ENCODE results near the gene PTPRD. TPM values are rescaled to one million over a fixed set of nuclear protein-coding genes. Genes with fewer than 3 reads are reported as not detected.

Gene PTPRD
- total RNA-seq, 3 donors from 2014 or later = 2.9 to 5.4 (median 3.6) TPM

GRCh38 chr9:8655071-8655470 is 1957.7 kb downstream of the PTPRD start:
- no peak for TF ChIP-seq POLR2A (IDR thresholded peaks at IDR 0.05)
- no peak for TF ChIP-seq POLR2AphosphoS5 (IDR thresholded peaks at IDR 0.05)
- TF ChIP-seq CTCF (IDR thresholded peaks at IDR 0.05) = no peak
- no peaks in the 10 kb centered on the region for H3K9me3 ChIP-seq

GRCh38 chr9:8653855-8654254 is 1958.9 kb downstream of the PTPRD start:
- H3K9me3 ChIP-seq = no peaks in the 10 kb centered on the region
- H3K27me3 ChIP-seq = no peaks in the 10 kb centered on the region
- TF ChIP-seq POLR2AphosphoS5 (IDR thresholded peaks at IDR 0.05) = no peak
- no peak for TF ChIP-seq CTCF (IDR thresholded peaks at IDR 0.05)
- TF ChIP-seq POLR2A (IDR thresholded peaks at IDR 0.05) = no peak
- intact Hi-C loops (cut with DNase I; ENCODE audit: low total_unique reads) = no loop called here
- DNase-seq (ENCODE audit: low spot score in 2 of 2) = no peak
- H3K4me3 ChIP-seq = no peak overlapping the region
- H3K27ac ChIP-seq = no peak overlapping the region
- H3K36me3 ChIP-seq = no peaks in the 10 kb centered on the region
- no peaks in the 10 kb centered on the region for H3K4me1 ChIP-seq

More at GRCh38 chr9:8655071-8655470, 1957.7 kb downstream of the PTPRD start:
- Histone ChIP-seq H3K36me3 (no peaks in the 10 kb centered on the region), H3K27ac (no peak overlapping the region), H3K4me3 (no peak overlapping the region), H3K27me3 (no peaks in the 10 kb centered on the region), H3K4me1 (no peaks in the 10 kb centered on the region)
- intact Hi-C loops (cut with DNase I; ENCODE audit: low total_unique reads) = no loop called here
- no peak for DNase-seq (ENCODE audit: low spot score in 2 of 2)

GRCh38 chr9:8653111-8653510 is 1959.7 kb downstream of the PTPRD start:
- Histone ChIP-seq H3K27ac (no peak overlapping the region), H3K27me3 (no peaks in the 10 kb centered on the region), H3K36me3 (no peaks in the 10 kb centered on the region), H3K9me3 (no peaks in the 10 kb centered on the region), H3K4me3 (no peak overlapping the region), H3K4me1 (no peaks in the 10 kb centered on the region)
- no peak for DNase-seq (ENCODE audit: low spot score in 2 of 2)
- no peak for TF ChIP-seq CTCF (IDR thresholded peaks at IDR 0.05)
- no peak for TF ChIP-seq POLR2A (IDR thresholded peaks at IDR 0.05)
- no peak for TF ChIP-seq POLR2AphosphoS5 (IDR thresholded peaks at IDR 0.05)
- intact Hi-C loops (cut with DNase I; ENCODE audit: low total_unique reads) = no loop called here

GRCh38 chr9:8652255-8652654 is 1960.5 kb downstream of the PTPRD start:
- no peak for DNase-seq (ENCODE audit: low spot score in 2 of 2)
- intact Hi-C loops (cut with DNase I; ENCODE audit: low total_unique reads) = no loop called here
- Histone ChIP-seq H3K27ac (no peak overlapping the region), H3K27me3 (no peaks in the 10 kb centered on the region), H3K9me3 (no peaks in the 10 kb centered on the region), H3K36me3 (no peaks in the 10 kb centered on the region), H3K4me1 (no peaks in the 10 kb centered on the region), H3K4me3 (no peak overlapping the region)
- no peak for TF ChIP-seq POLR2AphosphoS5 (IDR thresholded peaks at IDR 0.05)
- no peak for TF ChIP-seq POLR2A (IDR thresholded peaks at IDR 0.05)
- no peak for TF ChIP-seq CTCF (IDR thresholded peaks at IDR 0.05)

- DNase-seq (ENCODE audit: low spot score in 2 of 2) = no peak
- no peak overlapping the region for H3K4me3 ChIP-seq
- no peaks in the 10 kb centered on the region for H3K27me3 ChIP-seq
- H3K36me3 ChIP-seq = no peaks in the 10 kb centered on the region
- H3K9me3 ChIP-seq = no peaks in the 10 kb centered on the region
- no peak for TF ChIP-seq POLR2A (IDR thresholded peaks at IDR 0.05)
- no peak for TF ChIP-seq CTCF (IDR thresholded peaks at IDR 0.05)
- TF ChIP-seq POLR2AphosphoS5 (IDR thresholded peaks at IDR 0.05) = no peak
- no peak overlapping the region for H3K27ac ChIP-seq
- intact Hi-C loops (cut with DNase I; ENCODE audit: low total_unique reads) = no loop called here
- H3K4me1 ChIP-seq = no peaks in the 10 kb centered on the region
These were observed 1961.0 kb downstream of the PTPRD start for GRCh38 chr9:8651846-8652215.
